ENCODE measurements around the gene DEGS2.

DEGS2 gene

DNA sequence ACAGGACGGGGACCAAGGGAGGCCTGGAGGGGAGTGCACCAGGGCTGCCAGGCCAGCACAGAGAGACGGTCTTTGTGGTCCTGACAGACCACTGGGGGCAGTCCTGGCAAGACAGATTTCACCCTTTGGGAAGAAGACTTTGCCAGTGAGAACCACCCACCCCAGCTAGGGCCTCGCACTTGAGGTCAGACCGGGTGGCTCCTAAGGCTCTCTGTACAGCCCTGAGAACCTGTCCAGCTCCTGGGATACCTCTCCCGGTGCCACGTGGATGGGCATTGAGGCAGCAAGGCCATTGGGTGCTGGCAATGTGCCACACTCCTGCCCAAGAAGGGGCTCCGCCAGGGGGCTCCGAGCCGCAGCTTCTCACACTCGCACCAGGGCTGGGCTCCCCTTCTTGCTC, 42.4 kb downstream of the DEGS2 start:
- DNase-seq: no peak
- Mint-ChIP-seq H3K9me3 (no peaks in the 10 kb centered on the region), H3K27me3 (ENCODE audit: low read depth, poor library complexity) (no peaks in the 10 kb centered on the region), H3K36me3 (ENCODE audit: low read depth) (peaks cover 15% of the 10 kb centered on the region), H3K4me3 (no peak overlapping the region), H3K27ac (no peak overlapping the region), H3K4me1 (peaks cover 59% of the 10 kb centered on the region)
- TF ChIP-seq CTCF (IDR thresholded peaks at IDR 0.05): no peak

DNA sequence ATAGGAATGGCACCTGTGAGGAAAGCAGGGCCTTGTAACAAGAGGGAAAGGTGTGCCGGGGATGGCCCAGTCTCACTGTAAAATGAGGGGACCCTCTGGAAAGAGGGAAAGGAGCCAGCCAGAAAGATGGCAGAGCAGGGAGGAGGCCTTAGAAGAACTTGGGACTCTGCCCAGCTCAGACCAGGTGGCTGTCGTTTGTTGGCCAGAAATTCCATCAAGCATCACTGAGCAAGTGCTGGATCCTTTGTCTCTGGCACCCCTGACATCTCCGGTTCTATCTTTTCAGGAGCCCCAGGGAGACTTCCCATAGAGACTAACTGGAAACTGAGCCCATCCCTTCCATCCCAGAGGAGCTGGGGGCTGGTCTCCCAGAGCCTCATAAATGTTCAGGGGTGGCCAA, 43.3 kb downstream of the DEGS2 start:
- no peak overlapping the region for H3K27ac Mint-ChIP-seq
- H3K36me3 Mint-ChIP-seq (ENCODE audit: low read depth): peaks cover 15% of the 10 kb centered on the region
- no peaks in the 10 kb centered on the region for H3K9me3 Mint-ChIP-seq
- TF ChIP-seq CTCF (IDR thresholded peaks at IDR 0.05): no peak
- no peaks in the 10 kb centered on the region for H3K27me3 Mint-ChIP-seq (ENCODE audit: low read depth, poor library complexity)
- DNase-seq: no peak
- H3K4me3 Mint-ChIP-seq: no peak overlapping the region
- peaks cover 63% of the 10 kb centered on the region for H3K4me1 Mint-ChIP-seq

- Mint-ChIP-seq H3K4me3 (no peak overlapping the region), H3K9me3 (no peaks in the 10 kb centered on the region), H3K27me3 (ENCODE audit: low read depth, poor library complexity) (no peaks in the 10 kb centered on the region), H3K36me3 (ENCODE audit: low read depth) (peaks cover 15% of the 10 kb centered on the region), H3K4me1 (peaks cover 63% of the 10 kb centered on the region), H3K27ac (peak overlapping the region; percentile 75)
- TF ChIP-seq CTCF (IDR thresholded peaks at IDR 0.05): no peak
- no peak for DNase-seq
Measured at GRCh38 chr14:100115726-100116125, 43.7 kb downstream of the DEGS2 start.

GRCh38 chr14:100115236-100115635, 44.2 kb downstream of the DEGS2 start:
- Mint-ChIP-seq H3K36me3 (ENCODE audit: low read depth) (peaks cover 12% of the 10 kb centered on the region), H3K27me3 (ENCODE audit: low read depth, poor library complexity) (no peaks in the 10 kb centered on the region), H3K27ac (peak overlapping the region; percentile 75), H3K4me3 (no peak overlapping the region), H3K4me1 (peaks cover 59% of the 10 kb centered on the region), H3K9me3 (no peaks in the 10 kb centered on the region)
- TF ChIP-seq CTCF (IDR thresholded peaks at IDR 0.05): no peak
- DNase-seq: no peak

DNA sequence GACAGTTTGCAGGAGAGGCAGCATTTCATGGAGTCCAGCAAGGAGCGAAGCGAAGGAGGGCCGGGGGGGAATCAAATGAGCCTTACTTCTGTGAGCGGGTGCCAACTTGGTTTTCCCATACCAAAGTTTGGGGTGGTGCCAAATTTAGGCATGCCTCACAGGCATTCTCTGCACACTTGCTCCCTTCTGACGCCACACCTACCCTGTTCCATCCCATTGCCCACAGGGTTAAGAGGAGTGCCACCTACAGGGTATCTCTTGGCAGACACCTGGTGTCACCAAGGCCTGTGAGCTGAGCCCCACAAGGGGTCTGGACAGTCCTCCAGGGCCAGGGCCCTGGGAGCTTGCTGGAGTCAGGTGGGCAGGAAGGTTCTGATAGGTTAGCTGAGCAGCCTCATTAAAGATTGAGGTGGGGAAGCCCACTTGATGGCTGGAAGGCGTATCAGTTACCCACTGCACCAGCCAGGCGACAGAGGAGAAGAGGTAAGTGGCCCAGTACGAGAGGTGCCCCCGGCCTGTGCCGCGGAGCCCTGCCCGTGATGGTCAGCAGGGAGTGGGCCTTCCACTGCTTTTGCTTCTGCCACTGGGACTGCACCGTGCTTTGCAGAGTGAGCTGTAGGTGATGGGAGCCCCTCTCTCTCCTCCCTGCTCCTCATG, 45.2 kb downstream of the DEGS2 start:
- no peaks in the 10 kb centered on the region for H3K9me3 Mint-ChIP-seq
- peaks cover 11% of the 10 kb centered on the region for H3K36me3 Mint-ChIP-seq (ENCODE audit: low read depth)
- no peak overlapping the region for H3K4me3 Mint-ChIP-seq
- no peak for DNase-seq
- peaks cover 58% of the 10 kb centered on the region for H3K4me1 Mint-ChIP-seq
- no peak overlapping the region for H3K27ac Mint-ChIP-seq
- peaks cover 4% of the 10 kb centered on the region for H3K27me3 Mint-ChIP-seq (ENCODE audit: low read depth, poor library complexity)
- TF ChIP-seq CTCF (IDR thresholded peaks at IDR 0.05): no peak

Data from nephron progenitor cell (in vitro differentiated cells).